Hematopoietic multipotent progenitor cell treated with erythropoietin and hydrocortisone succinate and interleukin-3 and kit ligand, for 4 days (in vitro differentiated cells): ENCODE measurements around the gene ITGB3BP.
"Not testable (repeated sequence)": the region's sequence is repeated elsewhere in the genome, so short reads cannot be mapped to it uniquely, and the experiment has no call there.

ENCODE experiments used
- DNase-seq: peaks from one replicate; pipeline ENCODE4 v3.0.0-alpha.2; 2015

Gene ITGB3BP

GRCh38 chr1:63522891-63523728, at the start of gene ITGB3BP, which contains the start of gene EFCAB7:
Gene ITGB3BP (minus strand): TSS chr1:63523225. CDS start chr1:63523133, 92 bp downstream.
Gene EFCAB7 (plus strand): TSS chr1:63523525. CDS start chr1:63525573, 2,048 bp downstream.
- peak; percentile 96 for DNase-seq

GRCh38 chr1:63572686-63573085, 49.7 kb upstream of the ITGB3BP start:
- not testable (repeated sequence) for DNase-seq

GRCh38 chr1:63569640-63570316, 46.8 kb upstream of the ITGB3BP start:
- no peak for DNase-seq

GRCh38 chr1:63569068-63569467, 46.0 kb upstream of the ITGB3BP start:
- no peak for DNase-seq

- no peak for DNase-seq
These were observed 40.7 kb upstream of the ITGB3BP start for GRCh38 chr1:63563745-63564144.

GRCh38 chr1:63559357-63559756, 36.3 kb upstream of the ITGB3BP start:
- no peak for DNase-seq

- DNase-seq, result peak; percentile 75
These were observed 34.5 kb upstream of the ITGB3BP start for GRCh38 chr1:63557365-63557987.

- no peak for DNase-seq
These were observed 32.5 kb upstream of the ITGB3BP start for GRCh38 chr1:63555480-63555879.

- no peak for DNase-seq
These were observed 25.9 kb upstream of the ITGB3BP start for GRCh38 chr1:63548877-63549276.

- no peak for DNase-seq
These were observed 25.3 kb upstream of the ITGB3BP start for GRCh38 chr1:63548303-63548702.

- no peak for DNase-seq
These were observed 24.7 kb upstream of the ITGB3BP start for GRCh38 chr1:63547621-63548294.

- no peak for DNase-seq
These were observed 22.8 kb upstream of the ITGB3BP start for GRCh38 chr1:63545780-63546179.

GRCh38 chr1:63537940-63538339, 14.9 kb upstream of the ITGB3BP start:
- DNase-seq, result peak; percentile 62

GRCh38 chr1:63537006-63537405, 14.0 kb upstream of the ITGB3BP start:
- no peak for DNase-seq

GRCh38 chr1:63534406-63534805, 11.4 kb upstream of the ITGB3BP start:
- DNase-seq, result no peak

- DNase-seq, result no peak
These were observed 10.9 kb upstream of the ITGB3BP start for GRCh38 chr1:63533931-63534330.

- DNase-seq, result no peak
These were observed 9.7 kb upstream of the ITGB3BP start for GRCh38 chr1:63532727-63533126.

GRCh38 chr1:63524201-63524600, 1.2 kb upstream of the ITGB3BP start:
- peak; percentile 29 for DNase-seq

GRCh38 chr1:63523738-63524137, 713 bp upstream of the ITGB3BP start:
- no peak for DNase-seq

GRCh38 chr1:63516629-63517028, 6.4 kb downstream of the ITGB3BP start:
- peak; percentile 7 for DNase-seq

- no peak for DNase-seq
These were observed 10.4 kb downstream of the ITGB3BP start for GRCh38 chr1:63512584-63512983.

GRCh38 chr1:63509718-63510117, 13.3 kb downstream of the ITGB3BP start:
- DNase-seq, result no peak

GRCh38 chr1:63506782-63507181, 16.2 kb downstream of the ITGB3BP start:
- no peak for DNase-seq
